ENCODE data around the gene KCND3. TPM values are rescaled to one million over a fixed set of nuclear protein-coding genes. Genes with fewer than 3 reads are reported as not detected.

Gene KCND3
- total RNA-seq, 4 donors from 2014 or later: 1.4 to 3.5 (median 3.0) TPM

- Histone ChIP-seq H3K4me1 (no peaks in the 10 kb centered on the region), H3K27ac (no peak overlapping the region), H3K4me3 (no peak overlapping the region), H3K9me3 (no peaks in the 10 kb centered on the region), H3K36me3 (no peaks in the 10 kb centered on the region), H3K27me3 (no peaks in the 10 kb centered on the region)
- no peak for DNase-seq
- in situ Hi-C loops (cut with MboI; ENCODE audit: low pct_ligation_motif_present in 1 of 4, low pct_unique_long_range_greater_than_20kb in 1 of 4, low sequenced_read_pairs in 3 of 4): loop anchor here in 2 of 4 donors (25.0 kb wide), 2 partner anchors 539 to 561 kb away; partner anchors contain the start of gene CHI3L2 (in 1 of the 2)
- TF ChIP-seq POLR2A (IDR thresholded peaks at IDR 0.05): no peak
- intact Hi-C loops (cut with DNase I; ENCODE audit: low total_unique reads): no loop called here
- 78 to 87% methylated on average over 4 to 9 of the region's 9 CpGs for WGBS, 2 donors (ENCODE audit: low coverage in 1 of 2)
Measured at GRCh38 chr1:111775966-111776365, 213.5 kb downstream of the KCND3 start.

GRCh38 chr1:111770916-111771315 lies 218.6 kb downstream of the KCND3 start:
- H3K27ac ChIP-seq: no peak overlapping the region
- in situ Hi-C loops (cut with MboI; ENCODE audit: low pct_ligation_motif_present in 1 of 4, low pct_unique_long_range_greater_than_20kb in 1 of 4, low sequenced_read_pairs in 3 of 4): loop anchor here in 1 of 4 donors (25.0 kb wide), 1 partner anchor 559 kb away; the partner anchor contains the start of gene DENND2D
- H3K4me3 ChIP-seq: no peak overlapping the region
- peaks cover 0 to 11% (median 5%) of the 10 kb centered on the region in 4 donors for H3K36me3 ChIP-seq
- 81 to 88% methylated on average over 4 of the region's 4 CpGs for WGBS, 2 donors (ENCODE audit: low coverage in 1 of 2)
- H3K9me3 ChIP-seq: no peaks in the 10 kb centered on the region
- DNase-seq: no peak
- no peak for TF ChIP-seq EP300 (IDR thresholded peaks at IDR 0.05; ENCODE audit: low read depth)
- TF ChIP-seq POLR2AphosphoS5 (IDR thresholded peaks at IDR 0.05): no peak
- TF ChIP-seq POLR2A (IDR thresholded peaks at IDR 0.05): no peak
- no peak for TF ChIP-seq CTCF (IDR thresholded peaks at IDR 0.05)
- H3K4me1 ChIP-seq: no peaks in the 10 kb centered on the region
- no peaks in the 10 kb centered on the region for H3K27me3 ChIP-seq
- intact Hi-C loops (cut with DNase I; ENCODE audit: low total_unique reads): no loop called here

- intact Hi-C loops (cut with DNase I; ENCODE audit: low total_unique reads): loop anchor here (5.0 kb wide), 1 partner anchor 287 kb away; no protein-coding TSS in a partner anchor
- Histone ChIP-seq H3K4me3 (no peak overlapping the region), H3K4me1 (no peaks in the 10 kb centered on the region), H3K9me3 (no peaks in the 10 kb centered on the region), H3K36me3 (peaks cover 0 to 11% (median 5%) of the 10 kb centered on the region in 4 donors), H3K27me3 (no peaks in the 10 kb centered on the region), H3K27ac (no peak overlapping the region)
- TF ChIP-seq POLR2A (IDR thresholded peaks at IDR 0.05) (no peak), POLR2AphosphoS5 (IDR thresholded peaks at IDR 0.05) (no peak), EP300 (IDR thresholded peaks at IDR 0.05; ENCODE audit: low read depth) (no peak), CTCF (IDR thresholded peaks at IDR 0.05) (peak; percentile 74 to 93 (median 79))
- peak; percentile 26 for DNase-seq
- 36 to 90% methylated on average over 3 to 6 of the region's 6 CpGs for WGBS, 2 donors (ENCODE audit: low coverage in 1 of 2)
- in situ Hi-C loops (cut with MboI; ENCODE audit: low pct_ligation_motif_present in 1 of 4, low pct_unique_long_range_greater_than_20kb in 1 of 4, low sequenced_read_pairs in 3 of 4): loop anchor here in 2 of 4 donors (10.0 to 25.0 kb wide), 3 partner anchors 285 to 557 kb away; partner anchors contain the start of genes CHI3L2 (in 1 of the 2) and DENND2D (in 1 of the 2)
Measured at GRCh38 chr1:111769517-111770146, 219.8 kb downstream of the KCND3 start.

- H3K4me1 ChIP-seq: no peaks in the 10 kb centered on the region
- no peaks in the 10 kb centered on the region for H3K9me3 ChIP-seq
- H3K4me3 ChIP-seq: no peak overlapping the region
- no peak for DNase-seq
- peaks cover 0 to 21% (median 8%) of the 10 kb centered on the region in 4 donors for H3K36me3 ChIP-seq
- intact Hi-C loops (cut with DNase I; ENCODE audit: low total_unique reads): loop anchor here (5.0 kb wide), 1 partner anchor 286 kb away; no protein-coding TSS in a partner anchor
- TF ChIP-seq EP300 (IDR thresholded peaks at IDR 0.05; ENCODE audit: low read depth) (no peak), CTCF (IDR thresholded peaks at IDR 0.05) (no peak), POLR2AphosphoS5 (IDR thresholded peaks at IDR 0.05) (no peak), POLR2A (IDR thresholded peaks at IDR 0.05) (no peak)
- in situ Hi-C loops (cut with MboI; ENCODE audit: low pct_ligation_motif_present in 1 of 4, low pct_unique_long_range_greater_than_20kb in 1 of 4, low sequenced_read_pairs in 3 of 4): loop anchor here in 2 of 4 donors (10.0 to 25.0 kb wide), 3 partner anchors 284 to 556 kb away; partner anchors contain the start of genes CHI3L2 (in 1 of the 2) and DENND2D (in 1 of the 2)
- H3K27ac ChIP-seq: no peak overlapping the region
- no peaks in the 10 kb centered on the region for H3K27me3 ChIP-seq
Measured at GRCh38 chr1:111768625-111769024, 220.8 kb downstream of the KCND3 start.
